Endodermal cell (in vitro differentiated cells): ENCODE measurements around the gene AGBL1. TPM values are rescaled to one million over a fixed set of nuclear protein-coding genes. Genes with fewer than 3 reads are reported as not detected.

Source experiments
- DNase-seq: peaks from one replicate; pipeline ENCODE4 v3.0.0-alpha.2; 2017
- H3K27ac ChIP-seq: 2 replicates; pipeline ENCODE4 v1.5.1; 2013; ENCODE audit warnings: mild to moderate bottlenecking, low read depth, low read length, moderate library complexity
- H3K27me3 ChIP-seq: 2 replicates; pipeline ENCODE4 v1.6.1; 2013; ENCODE audit warnings: mild to moderate bottlenecking, low read length, moderate library complexity; ENCODE audit not compliant: insufficient read depth, control insufficient read depth, poor library complexity, severe bottlenecking
- H3K36me3 ChIP-seq: 2 replicates; pipeline ENCODE4 v1.7.0; 2013; ENCODE audit warnings: mild to moderate bottlenecking, low read length, moderate library complexity; ENCODE audit not compliant: control insufficient read depth, insufficient read depth
- H3K4me1 ChIP-seq: one replicate; pipeline ENCODE4 v1.7.0; 2013; ENCODE audit warnings: low read length; ENCODE audit not compliant: control insufficient read depth, insufficient read depth
- H3K4me3 ChIP-seq: 2 replicates; pipeline ENCODE4 v1.5.1; 2013; ENCODE audit warnings: mild to moderate bottlenecking, low read length, moderate library complexity
- H3K9ac ChIP-seq: 2 replicates; pipeline ENCODE4 v1.6.1; 2013; ENCODE audit warnings: mild to moderate bottlenecking, low read length, moderate library complexity; ENCODE audit not compliant: poor library complexity, severe bottlenecking; ENCODE audit errors: extremely low read depth
- H3K9me3 ChIP-seq: 2 replicates; pipeline ENCODE4 v1.6.1; 2013; ENCODE audit warnings: mild to moderate bottlenecking, low read length, moderate library complexity; ENCODE audit not compliant: control insufficient read depth
- H3K27ac Mint-ChIP-seq: 2 replicates; pipeline ENCODE4 v1.8.0; 2020; ENCODE audit warnings: mixed read lengths
- H3K27me3 Mint-ChIP-seq: 2 replicates; pipeline ENCODE4 v1.8.0; 2021; ENCODE audit warnings: mild to moderate bottlenecking, mixed read lengths; ENCODE audit not compliant: insufficient read depth
- H3K36me3 Mint-ChIP-seq: 2 replicates; pipeline ENCODE4 v1.8.0; 2020; ENCODE audit warnings: low read depth, mixed read lengths
- H3K4me1 Mint-ChIP-seq: 2 replicates; pipeline ENCODE4 v1.8.0; 2020; ENCODE audit warnings: mixed read lengths
- H3K4me3 Mint-ChIP-seq: 2 replicates; pipeline ENCODE4 v1.8.0; 2020; ENCODE audit warnings: mild to moderate bottlenecking, moderate library complexity, mixed read lengths
- H3K9me3 Mint-ChIP-seq: 2 replicates; pipeline ENCODE4 v1.8.0; 2020; ENCODE audit warnings: mild to moderate bottlenecking, mixed read lengths
- WGBS, 2 experiments: methylation state at CpG; one replicate each; pipeline versions ENCODE4 v1.1.5 to v1.1.7; 2013; ENCODE audit warnings: missing lambda C conversion rate in 2 of 2, mixed read lengths in 1 of 2; ENCODE audit not compliant: insufficient coverage in 1 of 2, insufficient read length in 1 of 2; 5-methylcytosine and 5-hydroxymethylcytosine counted together
- total RNA-seq, 2 donors: library from RNA; stranded (reverse); fragmentation: NEBNext Ultra II Directional in 1 of 2; extraction: Animal tissue kit (Norgen Biotek cat#: 25700) in 1 of 2; gene quantifications; 2 replicates in 1 of 2; 3 replicates in 1 of 2; pipeline ENCODE4 v1.2.1, GENCODE V29; 2021
- TF ChIP-seq, protein P1 (sequence below): fragments of 200-600 bp; sonication (generic); conservative IDR thresholded peaks from 2 replicates; pipeline ENCODE4 v1.5.0; 2021; ENCODE audit warnings: antibody characterized with exemption, mild to moderate bottlenecking

The AGBL1 gene
- total RNA-seq, 2 donors from 2014 or later = 0.07 to 0.11 TPM

DNA sequence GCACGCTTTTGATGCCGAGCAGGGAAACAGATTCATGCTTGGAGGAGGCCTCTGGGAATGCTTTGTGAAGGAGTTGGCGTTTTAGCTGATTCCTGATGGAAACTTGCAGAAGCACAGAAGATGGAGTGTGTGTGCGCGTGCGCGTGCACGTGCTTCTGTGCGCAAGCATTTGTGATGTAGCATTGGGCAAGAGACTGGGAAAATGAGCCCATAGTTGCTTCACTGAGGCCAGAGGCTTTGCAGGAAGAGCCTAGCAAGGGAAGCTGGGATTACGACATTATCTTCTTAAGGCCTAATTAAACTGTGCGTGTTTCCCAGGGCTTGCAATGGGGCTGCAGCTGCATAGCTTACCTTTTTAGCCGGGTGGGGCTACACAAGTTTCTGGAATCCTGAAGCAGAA lies 18.1 kb upstream of the AGBL1 start:
- DNase-seq = no peak
- TF ChIP-seq, protein P1, sequence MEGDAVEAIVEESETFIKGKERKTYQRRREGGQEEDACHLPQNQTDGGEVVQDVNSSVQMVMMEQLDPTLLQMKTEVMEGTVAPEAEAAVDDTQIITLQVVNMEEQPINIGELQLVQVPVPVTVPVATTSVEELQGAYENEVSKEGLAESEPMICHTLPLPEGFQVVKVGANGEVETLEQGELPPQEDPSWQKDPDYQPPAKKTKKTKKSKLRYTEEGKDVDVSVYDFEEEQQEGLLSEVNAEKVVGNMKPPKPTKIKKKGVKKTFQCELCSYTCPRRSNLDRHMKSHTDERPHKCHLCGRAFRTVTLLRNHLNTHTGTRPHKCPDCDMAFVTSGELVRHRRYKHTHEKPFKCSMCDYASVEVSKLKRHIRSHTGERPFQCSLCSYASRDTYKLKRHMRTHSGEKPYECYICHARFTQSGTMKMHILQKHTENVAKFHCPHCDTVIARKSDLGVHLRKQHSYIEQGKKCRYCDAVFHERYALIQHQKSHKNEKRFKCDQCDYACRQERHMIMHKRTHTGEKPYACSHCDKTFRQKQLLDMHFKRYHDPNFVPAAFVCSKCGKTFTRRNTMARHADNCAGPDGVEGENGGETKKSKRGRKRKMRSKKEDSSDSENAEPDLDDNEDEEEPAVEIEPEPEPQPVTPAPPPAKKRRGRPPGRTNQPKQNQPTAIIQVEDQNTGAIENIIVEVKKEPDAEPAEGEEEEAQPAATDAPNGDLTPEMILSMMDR = no peak
- H3K27me3 ChIP-seq = no peaks in the 10 kb centered on the region
- no peak overlapping the region for H3K4me3 ChIP-seq
- H3K4me1 ChIP-seq = peaks cover 8% of the 10 kb centered on the region
- H3K9ac ChIP-seq = no peak overlapping the region
- WGBS, 2 experiments = 95 to 97% methylated on average over 12 of the region's 12 CpGs
- Mint-ChIP-seq H3K36me3 (no peaks in the 10 kb centered on the region), H3K27ac (no peak overlapping the region), H3K4me1 (no peaks in the 10 kb centered on the region), H3K4me3 (no peak overlapping the region), H3K9me3 (no peaks in the 10 kb centered on the region), H3K27me3 (peaks cover 2% of the 10 kb centered on the region)
- no peak overlapping the region for H3K27ac ChIP-seq
- no peaks in the 10 kb centered on the region for H3K36me3 ChIP-seq
- H3K9me3 ChIP-seq = no peaks in the 10 kb centered on the region

DNA sequence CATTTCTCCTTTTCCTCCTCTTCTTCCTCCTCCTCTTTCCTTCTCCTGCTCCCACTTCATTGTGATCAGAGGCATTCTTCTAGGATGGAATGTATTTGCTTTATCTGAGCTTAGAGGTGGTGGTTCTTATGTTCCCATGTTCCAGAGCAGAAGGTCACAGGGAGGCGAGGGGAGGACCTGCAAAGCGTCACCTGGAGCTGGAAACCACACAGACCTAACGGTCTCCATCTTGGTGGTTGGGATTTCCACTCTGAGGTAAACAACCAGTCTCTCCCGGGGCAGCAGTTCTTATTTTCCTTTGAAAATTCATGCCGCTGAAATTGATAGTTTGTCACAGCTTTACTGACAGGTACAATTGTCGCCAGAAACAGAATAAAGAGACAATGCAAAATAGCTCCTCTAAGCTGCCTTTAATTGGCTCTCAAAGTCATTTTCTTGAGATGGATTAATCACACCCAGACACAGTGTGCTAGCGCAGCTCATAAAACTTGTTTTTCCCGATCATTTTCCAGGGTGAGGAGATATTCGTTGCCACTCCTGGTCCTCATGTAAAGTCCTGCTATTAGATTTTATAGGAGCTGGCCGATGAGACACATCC lies 16.9 kb upstream of the AGBL1 start:
- 91 to 93% methylated on average over 10 of the region's 10 CpGs for WGBS, 2 experiments
- Mint-ChIP-seq H3K4me1 (no peaks in the 10 kb centered on the region), H3K27ac (no peak overlapping the region), H3K36me3 (no peaks in the 10 kb centered on the region), H3K4me3 (no peak overlapping the region), H3K9me3 (no peaks in the 10 kb centered on the region), H3K27me3 (peaks cover 2% of the 10 kb centered on the region)
- DNase-seq = no peak
- no peak overlapping the region for H3K4me3 ChIP-seq
- no peak overlapping the region for H3K27ac ChIP-seq
- H3K36me3 ChIP-seq = no peaks in the 10 kb centered on the region
- no peak overlapping the region for H3K9ac ChIP-seq
- no peaks in the 10 kb centered on the region for H3K27me3 ChIP-seq
- TF ChIP-seq, protein P1 = no peak
- no peaks in the 10 kb centered on the region for H3K9me3 ChIP-seq
- H3K4me1 ChIP-seq = peaks cover 8% of the 10 kb centered on the region

DNA sequence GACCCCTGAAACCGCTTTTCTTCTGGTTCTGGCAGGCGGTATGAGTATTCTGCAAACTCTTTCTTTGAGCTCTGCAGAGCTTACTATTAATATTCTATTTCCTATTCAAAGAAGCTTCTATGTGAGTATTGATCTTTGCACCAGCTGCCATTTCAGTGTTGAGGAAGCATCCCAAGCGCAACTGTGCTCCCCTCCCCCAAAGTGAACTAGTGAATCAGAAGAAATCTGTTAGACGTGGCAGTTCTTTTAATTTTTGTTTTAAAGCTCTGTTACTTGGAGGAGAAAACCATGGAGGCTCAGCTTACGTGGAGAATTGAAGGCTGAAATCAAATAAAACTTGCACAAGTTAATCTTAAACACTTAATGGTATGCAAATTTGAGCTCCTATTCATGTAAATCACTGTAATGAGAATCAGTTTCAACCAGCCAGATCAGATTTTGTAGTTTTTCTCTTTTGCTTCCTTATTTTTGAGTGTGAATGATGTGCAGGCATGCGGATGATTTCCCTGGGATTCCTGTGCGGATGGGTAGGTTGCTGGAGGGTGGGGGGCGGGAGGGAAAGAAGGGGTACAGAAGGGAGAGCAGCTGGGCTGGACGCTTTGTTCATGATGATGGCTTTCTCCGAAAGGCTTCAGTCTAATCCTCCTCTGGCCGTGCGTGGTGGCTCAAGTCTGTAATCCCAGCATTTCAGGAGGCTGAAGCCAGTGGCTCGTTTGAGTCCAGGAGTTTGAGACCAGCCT lies 16.1 kb upstream of the AGBL1 start:
- DNase-seq = no peak
- Histone ChIP-seq H3K9me3 (no peaks in the 10 kb centered on the region), H3K27me3 (no peaks in the 10 kb centered on the region), H3K36me3 (no peaks in the 10 kb centered on the region), H3K4me3 (no peak overlapping the region), H3K9ac (no peak overlapping the region), H3K4me1 (peaks cover 8% of the 10 kb centered on the region), H3K27ac (no peak overlapping the region)
- no peaks in the 10 kb centered on the region for H3K36me3 Mint-ChIP-seq
- no peak overlapping the region for H3K4me3 Mint-ChIP-seq
- H3K27ac Mint-ChIP-seq = no peak overlapping the region
- H3K27me3 Mint-ChIP-seq = peaks cover 2% of the 10 kb centered on the region
- 90 to 96% methylated on average over 10 to 13 of the region's 13 CpGs for WGBS, 2 experiments
- TF ChIP-seq, protein P1 = no peak
- H3K4me1 Mint-ChIP-seq = no peaks in the 10 kb centered on the region
- H3K9me3 Mint-ChIP-seq = no peaks in the 10 kb centered on the region
